HEK293 (cell line): ENCODE data around the gene PRKRA.

Experiments
- CTCF ChIA-PET: fragments of 350-600 bp; formaldehyde crosslinking; extraction: SDS; loops from one replicate; lab custom pipeline; 2021; ENCODE audit warnings: antibody characterized with exemption; lab: Yijun Ruan, JAX
- POLR2A ChIA-PET: fragments of 300-600 bp; formaldehyde crosslinking; extraction: SDS; loops from one replicate; lab custom pipeline; 2020; ENCODE audit warnings: antibody characterized with exemption, inconsistent platforms; lab: Yijun Ruan, JAX
- H3K27ac ChIP-seq: fragments of 200-500 bp; sonication (Bioruptor generic); 2 replicates; pipeline ENCODE4 v1.5.1; 2014; ENCODE audit warnings: low read depth, low read length, control low read depth, inconsistent platforms; ENCODE audit errors: extremely low read depth
- H3K36me3 ChIP-seq, 2 experiments: fragments of 200-500 bp in 1 of 2; sonication (Bioruptor generic) in 1 of 2; 1 replicate in 1 of 2; 2 replicates in 1 of 2; pipeline ENCODE4 v1.5.1; 2014 to 2017; ENCODE audit warnings: inconsistent platforms in 2 of 2, low read length in 2 of 2; ENCODE audit not compliant: control insufficient read depth in 2 of 2, insufficient read depth in 1 of 2
- H3K4me1 ChIP-seq: fragments of 200-500 bp; sonication (Bioruptor generic); 2 replicates; pipeline ENCODE4 v1.5.1; 2014; ENCODE audit warnings: mild to moderate bottlenecking, low read length, inconsistent platforms; ENCODE audit not compliant: control insufficient read depth, insufficient read depth
- H3K4me3 ChIP-seq: 2 replicates; pipeline ENCODE4 v1.5.1; 2011; ENCODE audit warnings: low read depth, mild to moderate bottlenecking, control low read depth, low read length, moderate library complexity
- H3K9me3 ChIP-seq: fragments of 200-500 bp; sonication (Bioruptor generic); 2 replicates; pipeline ENCODE4 v1.5.1; 2014; ENCODE audit warnings: low read depth, low read length, inconsistent platforms; ENCODE audit not compliant: control insufficient read depth, insufficient read depth
- ELK4 ChIP-seq: IDR thresholded peaks from 2 replicates; pipeline ENCODE4 v1.6.1; 2011; ENCODE audit warnings: mild to moderate bottlenecking, low read depth, low read length, borderline replicate concordance
- HOXD13 ChIP-seq: sonication (generic); formaldehyde crosslinking; IDR thresholded peaks from 2 replicates; pipeline ENCODE4 v1.8.0; 2022; ENCODE audit warnings: missing genetic modification reagents, borderline replicate concordance
- IKZF3 ChIP-seq: fragments of 450-650 bp; IDR thresholded peaks from 2 replicates; pipeline ENCODE4 v1.5.0; 2018; ENCODE audit warnings: missing biosample characterization, mild to moderate bottlenecking, missing genetic modification characterization, moderate library complexity
- MZF1 ChIP-seq: fragments of 450-650 bp; formaldehyde crosslinking; IDR thresholded peaks from 2 replicates; pipeline ENCODE4 v1.5.1; 2017; ENCODE audit warnings: missing biosample characterization, missing genetic modification characterization, borderline replicate concordance
- REPIN1 ChIP-seq: fragments of 450-650 bp; formaldehyde crosslinking; IDR thresholded peaks from 2 replicates; pipeline ENCODE4 v1.5.1; 2017; ENCODE audit warnings: missing biosample characterization, missing genetic modification characterization, low read depth
- SALL2 ChIP-seq: fragments of 450-650 bp; formaldehyde crosslinking; IDR thresholded peaks from 2 replicates; pipeline ENCODE4 v1.5.0; 2017; ENCODE audit warnings: missing biosample characterization, mild to moderate bottlenecking, missing genetic modification characterization, borderline replicate concordance
- SP3 ChIP-seq: fragments of 450-650 bp; formaldehyde crosslinking; IDR thresholded peaks from 2 replicates; pipeline ENCODE4 v1.5.1; 2016; ENCODE audit warnings: missing biosample characterization, missing genetic modification characterization
- TRIM28 ChIP-seq: IDR thresholded peaks from 2 replicates; pipeline ENCODE4 v1.6.1; 2011; ENCODE audit warnings: low read length, control low read depth, borderline replicate concordance
- WT1 ChIP-seq: fragments of 450-650 bp; formaldehyde crosslinking; IDR thresholded peaks from 2 replicates; pipeline ENCODE4 v1.5.1; 2016; ENCODE audit warnings: missing biosample characterization, missing genetic modification characterization
- ZEB2 ChIP-seq: fragments of 450-650 bp; formaldehyde crosslinking; IDR thresholded peaks from 2 replicates; pipeline ENCODE4 v1.5.1; 2016; ENCODE audit warnings: missing biosample characterization, missing genetic modification characterization
- ZNF112 ChIP-seq: fragments of 450-650 bp; formaldehyde crosslinking; IDR thresholded peaks from 2 replicates; pipeline ENCODE4 v1.5.0; 2017; ENCODE audit warnings: missing biosample characterization, missing genetic modification characterization
- ZNF302 ChIP-seq: fragments of 450-650 bp; formaldehyde crosslinking; IDR thresholded peaks from 2 replicates; pipeline ENCODE4 v1.5.1; 2016; ENCODE audit warnings: missing biosample characterization, missing genetic modification characterization, low read depth
- ZNF501 ChIP-seq: fragments of 450-650 bp; formaldehyde crosslinking; IDR thresholded peaks from 2 replicates; pipeline ENCODE4 v1.5.1; 2016; ENCODE audit warnings: missing biosample characterization, missing genetic modification characterization
- ZNF600 ChIP-seq: fragments of 450-650 bp; formaldehyde crosslinking; IDR thresholded peaks from 2 replicates; pipeline ENCODE4 v1.5.1; 2016; ENCODE audit warnings: missing biosample characterization, missing genetic modification characterization
- ZNF654 ChIP-seq: fragments of 450-650 bp; formaldehyde crosslinking; IDR thresholded peaks from 2 replicates; pipeline ENCODE4 v1.5.1; 2016; ENCODE audit warnings: low read depth, missing biosample characterization, missing genetic modification characterization
- ZNF701 ChIP-seq: fragments of 450-650 bp; formaldehyde crosslinking; IDR thresholded peaks from 2 replicates; pipeline ENCODE4 v1.5.1; 2016; ENCODE audit warnings: missing biosample characterization, missing genetic modification characterization
- ZNF776 ChIP-seq: fragments of 450-650 bp; formaldehyde crosslinking; IDR thresholded peaks from 2 replicates; pipeline ENCODE4 v1.5.0; 2017; ENCODE audit warnings: missing biosample characterization, missing genetic modification characterization, borderline replicate concordance
- ZNF791 ChIP-seq: fragments of 450-650 bp; formaldehyde crosslinking; IDR thresholded peaks from 2 replicates; pipeline ENCODE4 v1.5.1; 2016; ENCODE audit warnings: missing biosample characterization, missing genetic modification characterization
- ZXDB ChIP-seq: fragments of 450-650 bp; formaldehyde crosslinking; IDR thresholded peaks from 2 replicates; pipeline ENCODE4 v1.5.1; 2016; ENCODE audit warnings: missing biosample characterization, missing genetic modification characterization
- TF ChIP-seq, protein P1 (sequence below): fragments of 450-650 bp; formaldehyde crosslinking; IDR thresholded peaks from 2 replicates; pipeline ENCODE4 v1.5.1; 2016; ENCODE audit warnings: missing biosample characterization, missing genetic modification characterization
- TF ChIP-seq, protein P2 (sequence below): sonication (generic); formaldehyde crosslinking; IDR thresholded peaks from 2 replicates; pipeline ENCODE4 v1.8.1; 2022; ENCODE audit warnings: mild to moderate bottlenecking, moderate library complexity, missing genetic modification reagents

Gene PRKRA

DNA sequence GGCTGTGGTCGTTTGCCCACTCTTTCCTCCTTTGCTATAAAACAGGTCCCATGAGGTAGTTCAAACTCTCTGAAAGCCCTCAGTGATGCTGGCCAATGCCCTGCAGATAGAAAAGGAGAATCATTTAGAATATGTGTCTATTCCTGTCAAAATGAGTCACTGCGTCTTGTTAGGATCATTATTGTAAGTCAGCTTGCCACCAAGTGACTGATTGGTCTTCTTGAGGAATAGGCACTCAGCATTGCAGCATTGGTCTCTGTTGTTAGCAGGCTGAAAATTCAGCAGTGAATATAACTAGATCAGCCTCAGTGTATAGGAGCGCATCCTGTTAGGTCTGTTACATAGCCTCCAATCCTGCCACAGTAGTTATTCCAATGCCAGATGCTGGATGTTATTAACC, 28.9 kb downstream of the PRKRA start:
- ChIA-PET POLR2A (no interaction called here), CTCF (interaction anchor here (0.7 kb wide), 1 partner anchor 25 kb away, joined by 3 read pairs; no protein-coding TSS in a partner anchor)
- Histone ChIP-seq H3K36me3 (peaks cover 0 to 11% of the 10 kb centered on the region in 2 experiments; a peak in 1 of 3 replicates), H3K4me3 (no peak overlapping the region), H3K9me3 (no peaks in the 10 kb centered on the region), H3K27ac (no peak overlapping the region), H3K4me1 (no peaks in the 10 kb centered on the region)
- TF ChIP-seq ZNF302 (tag by site-specific recombination) = no peak
- no peak for TF ChIP-seq TRIM28
- no peak for TF ChIP-seq ZEB2
- no peak for TF ChIP-seq ZNF112
- no peak for TF ChIP-seq ZNF776 (tag by site-specific recombination)
- TF ChIP-seq SP3 (tag by site-specific recombination) = no peak

- Histone ChIP-seq H3K4me1 (no peaks in the 10 kb centered on the region), H3K9me3 (no peaks in the 10 kb centered on the region), H3K36me3 (no peaks in the 10 kb centered on the region), H3K4me3 (no peak overlapping the region), H3K27ac (no peak overlapping the region)
- TF ChIP-seq, protein P1, sequence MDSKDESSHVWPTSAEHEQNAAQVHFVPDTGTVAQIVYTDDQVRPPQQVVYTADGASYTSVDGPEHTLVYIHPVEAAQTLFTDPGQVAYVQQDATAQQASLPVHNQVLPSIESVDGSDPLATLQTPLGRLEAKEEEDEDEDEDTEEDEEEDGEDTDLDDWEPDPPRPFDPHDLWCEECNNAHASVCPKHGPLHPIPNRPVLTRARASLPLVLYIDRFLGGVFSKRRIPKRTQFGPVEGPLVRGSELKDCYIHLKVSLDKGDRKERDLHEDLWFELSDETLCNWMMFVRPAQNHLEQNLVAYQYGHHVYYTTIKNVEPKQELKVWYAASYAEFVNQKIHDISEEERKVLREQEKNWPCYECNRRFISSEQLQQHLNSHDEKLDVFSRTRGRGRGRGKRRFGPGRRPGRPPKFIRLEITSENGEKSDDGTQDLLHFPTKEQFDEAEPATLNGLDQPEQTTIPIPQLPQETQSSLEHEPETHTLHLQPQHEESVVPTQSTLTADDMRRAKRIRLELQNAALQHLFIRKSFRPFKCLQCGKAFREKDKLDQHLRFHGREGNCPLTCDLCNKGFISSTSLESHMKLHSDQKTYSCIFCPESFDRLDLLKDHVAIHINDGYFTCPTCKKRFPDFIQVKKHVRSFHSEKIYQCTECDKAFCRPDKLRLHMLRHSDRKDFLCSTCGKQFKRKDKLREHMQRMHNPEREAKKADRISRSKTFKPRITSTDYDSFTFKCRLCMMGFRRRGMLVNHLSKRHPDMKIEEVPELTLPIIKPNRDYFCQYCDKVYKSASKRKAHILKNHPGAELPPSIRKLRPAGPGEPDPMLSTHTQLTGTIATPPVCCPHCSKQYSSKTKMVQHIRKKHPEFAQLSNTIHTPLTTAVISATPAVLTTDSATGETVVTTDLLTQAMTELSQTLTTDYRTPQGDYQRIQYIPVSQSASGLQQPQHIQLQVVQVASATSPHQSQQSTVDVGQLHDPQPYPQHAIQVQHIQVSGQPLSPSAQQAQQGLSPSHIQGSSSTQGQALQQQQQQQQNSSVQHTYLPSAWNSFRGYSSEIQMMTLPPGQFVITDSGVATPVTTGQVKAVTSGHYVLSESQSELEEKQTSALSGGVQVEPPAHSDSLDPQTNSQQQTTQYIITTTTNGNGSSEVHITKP (tag by site-specific recombination) = peak; percentile 97
- TF ChIP-seq, protein P2, sequence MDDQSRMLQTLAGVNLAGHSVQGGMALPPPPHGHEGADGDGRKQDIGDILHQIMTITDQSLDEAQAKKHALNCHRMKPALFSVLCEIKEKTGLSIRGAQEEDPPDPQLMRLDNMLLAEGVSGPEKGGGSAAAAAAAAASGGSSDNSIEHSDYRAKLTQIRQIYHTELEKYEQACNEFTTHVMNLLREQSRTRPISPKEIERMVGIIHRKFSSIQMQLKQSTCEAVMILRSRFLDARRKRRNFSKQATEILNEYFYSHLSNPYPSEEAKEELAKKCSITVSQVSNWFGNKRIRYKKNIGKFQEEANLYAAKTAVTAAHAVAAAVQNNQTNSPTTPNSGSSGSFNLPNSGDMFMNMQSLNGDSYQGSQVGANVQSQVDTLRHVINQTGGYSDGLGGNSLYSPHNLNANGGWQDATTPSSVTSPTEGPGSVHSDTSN = no peak
- ChIA-PET CTCF (interaction anchor here (2.3 to 2.8 kb wide), 2 partner anchors 22 to 308 kb away, joined by 16 to 19 read pairs; partner anchors contain the start of gene RBM45), POLR2A (interaction anchor here (2.2 kb wide), 1 partner anchor 30 kb away, joined by 12 read pairs; the partner anchor contains the start of genes PJVK and PRKRA)
Observed at GRCh38 chr2:178420463-178420999, 30.4 kb downstream of the PRKRA start.

- CTCF ChIA-PET = interaction anchor here (0.6 to 2.8 kb wide), 20 partner anchors 10 to 820 kb away, joined by 3 to 19 read pairs (median 5); partner anchors contain the start of gene RBM45
- POLR2A ChIA-PET = interaction anchor here (1.1 to 2.2 kb wide), 3 partner anchors 22 to 307 kb away, joined by 5 to 12 read pairs (median 7); partner anchors contain the start of genes PJVK and PRKRA
- Histone ChIP-seq H3K4me1 (no peaks in the 10 kb centered on the region), H3K27ac (no peak overlapping the region), H3K4me3 (no peak overlapping the region), H3K36me3 (no peaks in the 10 kb centered on the region), H3K9me3 (no peaks in the 10 kb centered on the region)
- TF ChIP-seq ZNF654 (tag by site-specific recombination) = peak; percentile 46
- TF ChIP-seq WT1 (tag by site-specific recombination) = no peak
Observed at GRCh38 chr2:178419123-178419522, 31.9 kb downstream of the PRKRA start.

DNA sequence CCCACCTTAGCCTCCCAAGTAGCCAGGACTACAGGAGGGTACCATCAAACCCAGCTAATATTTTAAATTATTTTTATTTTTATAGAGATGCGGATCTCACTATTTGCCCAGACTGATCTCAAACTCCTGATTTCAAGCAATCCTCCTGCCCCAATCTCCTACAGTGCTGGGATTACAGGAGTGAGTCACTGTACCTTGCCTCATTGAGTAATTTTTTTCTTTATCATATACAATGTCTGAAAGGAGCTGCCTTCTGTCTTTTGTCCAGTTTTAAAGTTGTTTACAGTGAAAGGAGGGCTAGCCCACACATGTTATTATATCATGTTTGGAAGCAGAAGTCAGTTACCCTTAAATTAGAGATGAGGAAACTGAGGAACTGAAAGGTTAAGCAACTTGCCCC, 32.5 kb downstream of the PRKRA start:
- Histone ChIP-seq H3K36me3 (no peaks in the 10 kb centered on the region), H3K9me3 (no peaks in the 10 kb centered on the region), H3K4me3 (no peak overlapping the region)
- ChIA-PET POLR2A (interaction anchor here (1.1 to 2.2 kb wide), 4 partner anchors 9 to 307 kb away, joined by 4 to 12 read pairs (median 6); partner anchors contain the start of genes PJVK and PRKRA), CTCF (interaction anchor here (0.6 to 2.8 kb wide), 17 partner anchors 10 to 821 kb away, joined by 3 to 19 read pairs (median 5); partner anchors contain the start of gene RBM45)
- TF ChIP-seq ZNF501 (no peak), ZNF791 (tag by site-specific recombination) (no peak), HOXD13 (CRISPR knock-in tag) (no peak), SALL2 (tag by site-specific recombination) (no peak), IKZF3 (tag by site-specific recombination) (no peak), REPIN1 (tag by site-specific recombination) (no peak), ZXDB (no peak), MZF1 (no peak), ZNF701 (tag by site-specific recombination) (no peak), ELK4 (no peak), ZNF600 (no peak)
- TF ChIP-seq, all 188 proteins: peak for 0
- H3K4me1 ChIP-seq = no peaks in the 10 kb centered on the region
- no peak overlapping the region for H3K27ac ChIP-seq
